ENCODE data around the gene CXCL16.

GRCh38 chr17:4721203-4722135 lies 18.3 kb downstream of the CXCL16 start:
- TF ChIP-seq MAFK (IDR thresholded peaks at IDR 0.05; ENCODE audit: partially characterized antibody) (peak; percentile 37), CHD2 (IDR thresholded peaks at IDR 0.05; ENCODE audit: low read length, partially characterized antibody) (no peak), NR3C1 (IDR thresholded peaks at IDR 0.05) (no peak)
- TF ChIP-seq, protein P1, sequence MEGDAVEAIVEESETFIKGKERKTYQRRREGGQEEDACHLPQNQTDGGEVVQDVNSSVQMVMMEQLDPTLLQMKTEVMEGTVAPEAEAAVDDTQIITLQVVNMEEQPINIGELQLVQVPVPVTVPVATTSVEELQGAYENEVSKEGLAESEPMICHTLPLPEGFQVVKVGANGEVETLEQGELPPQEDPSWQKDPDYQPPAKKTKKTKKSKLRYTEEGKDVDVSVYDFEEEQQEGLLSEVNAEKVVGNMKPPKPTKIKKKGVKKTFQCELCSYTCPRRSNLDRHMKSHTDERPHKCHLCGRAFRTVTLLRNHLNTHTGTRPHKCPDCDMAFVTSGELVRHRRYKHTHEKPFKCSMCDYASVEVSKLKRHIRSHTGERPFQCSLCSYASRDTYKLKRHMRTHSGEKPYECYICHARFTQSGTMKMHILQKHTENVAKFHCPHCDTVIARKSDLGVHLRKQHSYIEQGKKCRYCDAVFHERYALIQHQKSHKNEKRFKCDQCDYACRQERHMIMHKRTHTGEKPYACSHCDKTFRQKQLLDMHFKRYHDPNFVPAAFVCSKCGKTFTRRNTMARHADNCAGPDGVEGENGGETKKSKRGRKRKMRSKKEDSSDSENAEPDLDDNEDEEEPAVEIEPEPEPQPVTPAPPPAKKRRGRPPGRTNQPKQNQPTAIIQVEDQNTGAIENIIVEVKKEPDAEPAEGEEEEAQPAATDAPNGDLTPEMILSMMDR (IDR thresholded peaks at IDR 0.05): no peak
